Stimulated activated CD4-positive, alpha-beta T cell treated with anti-CD3 and anti-CD28 coated beads, TNF-alpha, amount 100 ng/mL, for 24 hours (primary cell): Measurements from ENCODE around the gene RNFT2.
A peak's percentile ranks its signal among the peaks of the same experiment; 100 is the strongest.
"Not testable (repeated sequence)": the region's sequence is repeated elsewhere in the genome, so short reads cannot be mapped to it uniquely, and the experiment has no call there.

ENCODE experiments used
- DNase-seq, 3 experiments: peaks; one replicate each; pipeline ENCODE4 v3.0.0-alpha.2; 2020; ENCODE audit warnings: low read depth in 3 of 3

RNFT2 gene

DNA sequence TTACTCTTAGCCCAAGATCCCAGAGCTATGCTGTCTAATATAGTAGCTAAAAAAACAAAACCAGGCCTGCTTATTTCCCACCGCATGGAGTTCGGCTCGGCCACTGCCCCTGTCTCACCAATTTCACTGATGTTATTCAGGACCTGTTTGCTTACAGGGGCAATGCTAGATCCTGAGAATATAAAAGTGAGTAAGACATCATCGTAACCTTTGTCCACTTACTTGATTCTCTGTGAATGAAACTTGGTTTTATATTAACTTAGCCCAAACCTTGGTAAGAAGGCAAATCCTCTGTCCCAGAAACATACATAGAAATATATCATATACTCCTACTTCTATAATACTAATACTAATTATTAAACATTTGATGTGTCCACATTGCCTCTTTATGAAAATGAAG is 56.6 kb downstream of the RNFT2 start:
- DNase-seq, result no peak

DNA sequence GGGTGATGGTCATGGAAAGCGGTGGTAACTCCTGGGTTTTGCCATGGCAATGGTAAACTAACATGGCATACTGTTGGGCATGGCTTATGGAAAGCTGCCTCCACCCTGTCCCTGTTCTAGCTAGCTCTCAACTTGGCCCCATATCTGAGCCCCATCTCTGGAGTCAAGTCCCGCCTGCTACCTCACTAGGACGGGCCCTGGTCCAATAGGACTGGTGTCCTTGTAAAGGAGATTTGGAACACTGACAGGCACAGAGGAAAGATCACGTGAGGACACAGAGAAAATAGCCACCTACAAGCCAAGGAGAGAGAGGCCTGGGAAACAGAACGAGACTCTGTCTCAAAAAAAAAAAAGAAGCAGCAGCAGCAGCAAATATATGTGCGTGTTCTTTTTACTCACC is 59.8 kb downstream of the RNFT2 start:
- DNase-seq, result no peak

DNA sequence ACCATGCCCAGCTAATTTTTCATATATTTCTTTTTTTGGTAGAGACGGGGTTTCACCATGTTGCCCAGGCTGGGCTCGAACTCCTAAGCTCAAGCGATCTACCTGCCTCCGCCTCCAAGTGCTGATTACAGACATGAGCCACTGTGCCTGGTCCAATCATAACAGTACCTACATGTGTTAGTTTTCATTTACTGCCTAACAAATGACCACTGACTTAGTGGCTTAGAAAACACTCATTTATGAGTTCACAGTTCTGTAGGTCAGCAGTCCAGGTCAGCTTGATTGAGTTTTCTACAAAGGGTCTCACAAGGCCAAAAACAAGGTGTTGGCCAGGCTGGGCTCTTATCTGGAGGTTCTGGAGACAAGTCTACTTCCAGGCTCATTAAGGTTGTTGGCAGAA is 60.6 kb downstream of the RNFT2 start:
- DNase-seq, result no peak

- DNase-seq, result no peak
These were observed 61.8 kb downstream of the RNFT2 start for GRCh38 chr12:116799955-116800354.

GRCh38 chr12:116800918-116801317 is 62.8 kb downstream of the RNFT2 start:
- DNase-seq, result no peak

DNA sequence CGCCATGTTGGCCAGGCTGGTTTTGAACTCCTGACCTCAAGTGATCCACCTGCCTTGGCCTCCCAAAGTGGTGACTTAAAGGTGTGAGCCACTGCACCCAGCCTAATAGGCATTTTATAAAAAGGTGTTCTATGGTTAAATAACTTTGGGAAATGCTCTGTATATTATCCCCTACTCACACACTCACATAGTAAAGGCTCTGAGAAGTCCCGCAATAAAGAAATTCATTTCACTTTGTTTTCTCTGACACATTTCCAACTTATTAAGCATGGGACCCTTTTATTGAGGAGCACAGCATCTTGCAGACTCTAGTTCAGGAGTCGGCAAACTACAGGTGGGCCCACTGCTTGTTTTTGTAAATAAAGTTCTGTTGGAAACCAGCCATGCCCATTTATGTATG is 63.9 kb downstream of the RNFT2 start:
- no peak for DNase-seq

DNA sequence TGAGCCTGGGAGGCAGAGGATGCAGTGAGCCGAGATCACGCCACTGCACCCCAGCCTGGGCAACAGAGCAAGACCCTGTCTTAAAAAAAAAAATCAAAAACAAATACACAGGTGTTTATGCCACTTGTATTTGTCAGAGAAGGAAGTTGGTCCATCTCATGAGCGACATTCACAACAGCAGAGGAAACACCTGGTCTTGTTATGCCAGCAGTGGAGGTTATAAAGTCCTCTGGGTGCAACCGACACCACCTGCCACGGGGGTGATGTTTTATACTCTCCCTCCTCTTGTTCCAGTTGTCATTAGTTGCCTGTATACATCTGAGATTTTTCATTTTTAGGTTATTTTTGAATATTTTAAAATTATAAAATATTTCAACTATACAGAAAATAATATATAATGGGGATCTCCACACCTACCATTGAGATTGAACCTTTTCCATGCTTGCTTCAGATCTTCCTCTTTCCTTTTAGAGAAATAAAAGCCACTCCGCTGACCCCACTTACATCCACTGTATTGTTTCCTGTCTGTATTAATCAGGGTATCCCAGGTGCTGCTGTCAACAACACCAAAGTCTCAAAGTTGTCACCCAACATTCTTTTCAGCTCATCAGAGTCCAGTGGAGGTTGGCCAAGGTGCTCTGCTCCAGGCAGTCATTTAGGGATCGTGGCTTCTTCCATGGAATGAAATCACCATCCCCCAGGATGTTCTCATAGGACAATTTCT is 65.1 kb downstream of the RNFT2 start:
- DNase-seq, result no peak

DNA sequence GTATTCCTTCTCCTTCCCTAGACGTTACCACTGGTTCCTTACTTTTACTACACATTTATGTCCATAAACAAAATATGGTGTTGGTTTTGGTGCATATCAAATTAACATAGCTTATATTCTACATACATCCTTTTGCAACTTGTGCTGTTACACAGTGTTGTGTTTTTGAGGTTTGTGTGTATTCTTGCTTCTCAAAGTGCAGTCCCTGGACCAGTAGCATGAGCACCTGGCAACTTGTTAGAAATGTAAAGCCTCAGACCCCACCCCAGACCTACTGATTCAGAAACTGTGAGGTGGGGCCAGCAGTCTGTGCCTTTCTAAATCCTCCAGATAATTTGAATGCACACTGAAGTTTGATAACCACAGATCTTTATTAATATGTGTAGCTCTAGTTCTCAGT is 65.9 kb downstream of the RNFT2 start:
- DNase-seq, result no peak

DNA sequence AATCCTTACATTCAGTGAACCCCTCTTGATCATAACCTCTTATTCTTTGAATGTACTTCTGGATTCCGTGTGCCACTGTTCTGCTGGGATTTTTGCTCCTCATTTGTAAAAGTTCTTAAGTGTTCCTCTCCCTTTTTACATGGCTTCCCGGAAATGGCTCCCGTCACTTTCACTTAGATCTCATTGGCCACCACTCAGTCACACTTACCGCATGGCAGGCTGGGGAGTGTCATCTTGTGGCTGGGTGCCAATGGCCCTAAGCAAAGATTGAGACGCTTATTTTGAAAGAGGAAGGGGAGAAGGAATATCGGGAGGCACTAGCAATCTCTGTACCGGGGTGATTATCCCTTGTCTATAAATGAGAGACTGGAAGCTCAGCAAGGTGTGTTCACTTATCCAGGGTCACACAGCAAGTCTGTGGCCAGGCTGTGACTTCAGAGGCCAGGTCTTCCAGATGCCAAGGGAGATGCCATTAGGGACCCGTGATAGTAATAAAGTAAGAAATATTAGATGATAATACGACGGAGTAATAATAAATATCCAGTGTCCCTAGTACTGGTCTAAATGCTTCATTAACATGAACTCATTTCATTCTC is 68.8 kb downstream of the RNFT2 start:
- no peak for DNase-seq

GRCh38 chr12:116807546-116807945 is 69.4 kb downstream of the RNFT2 start:
- no peak for DNase-seq

DNA sequence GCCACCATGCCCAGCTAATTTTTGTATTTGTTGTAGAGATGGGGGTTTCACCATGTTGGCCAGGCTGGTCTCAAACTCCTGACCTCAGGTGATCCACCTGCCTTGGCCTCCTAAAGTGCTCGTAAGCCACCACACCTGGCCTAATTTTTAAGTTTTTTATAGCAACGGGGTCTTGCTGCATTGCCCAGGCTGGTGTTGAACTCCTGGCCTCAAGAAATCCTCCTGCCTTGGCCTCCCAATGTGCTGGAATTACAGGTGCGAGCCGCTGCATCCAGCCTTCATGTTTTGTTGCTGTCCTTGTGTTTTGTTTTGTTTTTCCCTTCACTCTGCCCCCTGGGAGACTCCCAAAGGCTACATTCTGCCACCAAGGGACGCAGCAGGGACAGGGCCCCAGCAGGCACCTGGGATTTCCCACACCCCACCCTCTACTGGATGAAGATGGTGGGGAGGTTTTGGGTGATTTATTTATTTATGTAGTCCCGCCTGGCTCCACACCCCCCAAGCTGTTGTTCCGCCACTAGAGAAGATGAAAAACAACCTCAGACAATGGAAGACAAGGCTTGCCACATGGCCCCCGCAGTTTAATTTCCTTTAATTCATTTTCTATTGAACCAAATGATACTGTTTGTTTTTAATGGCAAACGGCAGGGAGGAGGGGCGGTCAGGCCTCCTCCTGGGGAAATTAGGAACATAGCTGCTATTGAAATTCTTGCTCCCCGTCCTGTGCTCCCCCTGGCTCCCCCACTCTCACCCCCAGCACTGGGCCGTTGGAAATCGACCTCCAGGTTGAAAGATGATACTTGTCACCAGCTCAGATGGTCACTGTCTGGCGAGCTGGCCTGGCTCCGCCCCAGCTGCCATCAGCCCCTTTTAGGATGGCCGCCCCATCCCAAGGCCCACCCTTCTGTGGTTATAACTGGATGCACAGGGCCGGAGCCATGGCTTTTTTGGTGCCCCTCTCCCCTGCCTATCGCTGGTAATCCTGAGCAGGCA is 70.3 kb downstream of the RNFT2 start:
- no peak for DNase-seq

- no peak for DNase-seq
These were observed 74.1 kb downstream of the RNFT2 start for GRCh38 chr12:116812238-116812637.

- no peak for DNase-seq
These were observed 75.3 kb downstream of the RNFT2 start for GRCh38 chr12:116813271-116814041.

GRCh38 chr12:116814766-116815165 is 76.7 kb downstream of the RNFT2 start:
- not testable (repeated sequence) for DNase-seq

DNA sequence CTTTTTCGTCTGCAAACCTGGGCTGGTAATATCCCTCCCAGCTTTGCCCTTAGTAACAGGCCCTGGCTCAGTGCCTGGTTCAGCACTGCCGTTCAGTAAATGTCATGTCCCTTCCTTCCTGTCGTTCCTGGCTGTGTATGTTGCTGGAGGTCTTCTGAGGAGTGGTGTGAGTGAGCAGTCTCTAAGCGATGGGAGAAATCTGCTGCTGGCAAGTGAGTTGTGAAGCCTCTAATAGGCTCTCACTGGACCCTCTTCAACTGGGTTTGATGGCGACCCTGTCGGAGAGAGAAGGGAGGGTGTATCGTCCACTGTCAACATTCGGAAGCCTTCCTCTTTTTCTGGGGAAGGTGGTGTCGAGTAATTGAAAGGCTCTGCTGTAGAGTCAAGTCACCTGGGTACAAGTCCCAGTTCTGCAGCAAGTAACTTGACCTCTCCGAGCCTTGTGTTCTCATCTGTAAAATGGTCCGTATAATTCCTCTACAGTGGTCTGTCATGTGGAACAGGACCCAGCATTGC is 80.3 kb downstream of the RNFT2 start:
- DNase-seq, result peak in 1 of 3 experiments; percentile 5

DNA sequence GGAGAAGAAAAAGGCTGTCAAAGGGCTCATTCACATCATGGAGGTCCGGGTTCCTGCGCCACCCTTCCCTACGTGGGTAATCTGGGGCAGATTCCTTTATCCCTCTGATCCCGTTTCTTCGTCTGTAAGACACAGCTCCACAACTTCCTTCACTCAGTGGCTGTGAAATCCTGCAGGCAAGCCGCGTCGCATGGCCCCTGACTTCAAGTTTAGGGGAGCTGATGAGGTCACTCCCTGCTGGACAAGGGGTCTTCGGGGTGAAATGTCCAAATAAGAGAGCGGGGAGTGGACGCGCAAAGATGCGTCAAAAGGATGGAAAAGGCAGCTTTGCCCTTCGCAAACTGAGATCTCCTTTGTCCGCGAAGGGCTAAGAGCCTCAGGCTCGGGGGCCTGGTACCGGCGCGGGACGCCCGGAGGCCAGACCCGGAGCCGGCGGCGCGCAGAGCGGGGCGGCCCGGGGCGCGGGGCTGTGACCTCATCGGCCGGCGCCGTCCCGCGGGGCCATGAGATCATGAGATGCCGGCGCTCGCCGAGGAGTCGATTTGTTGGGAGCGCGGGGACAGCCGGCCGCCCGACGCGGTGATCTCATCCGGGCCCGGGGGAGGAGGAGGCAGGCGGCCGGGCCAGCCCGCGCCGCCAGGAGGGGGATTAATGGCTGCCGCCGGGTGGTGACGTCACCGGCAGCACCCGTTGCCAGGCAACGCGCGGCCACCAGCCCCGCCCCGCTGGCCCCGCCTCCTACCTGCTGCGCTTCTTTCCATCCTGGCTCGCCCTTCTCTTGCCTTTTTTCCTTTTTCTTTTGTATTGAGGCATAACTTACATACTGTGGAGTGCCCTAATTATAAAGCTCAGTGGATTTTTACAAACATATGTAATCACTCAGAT is 81.1 kb downstream of the RNFT2 start:
- peak; percentile 76 to 86 (median 78) for DNase-seq

GRCh38 chr12:116820064-116820656 is 82.0 kb downstream of the RNFT2 start:
- no peak for DNase-seq

- no peak for DNase-seq
These were observed 83.2 kb downstream of the RNFT2 start for GRCh38 chr12:116821291-116821690.

- no peak for DNase-seq
These were observed 89.3 kb downstream of the RNFT2 start for GRCh38 chr12:116827432-116827831.

- no peak for DNase-seq
These were observed 94.2 kb downstream of the RNFT2 start for GRCh38 chr12:116832353-116832752.
